Measurements from ENCODE around the gene TXNRD1.

Gene TXNRD1

DNA sequence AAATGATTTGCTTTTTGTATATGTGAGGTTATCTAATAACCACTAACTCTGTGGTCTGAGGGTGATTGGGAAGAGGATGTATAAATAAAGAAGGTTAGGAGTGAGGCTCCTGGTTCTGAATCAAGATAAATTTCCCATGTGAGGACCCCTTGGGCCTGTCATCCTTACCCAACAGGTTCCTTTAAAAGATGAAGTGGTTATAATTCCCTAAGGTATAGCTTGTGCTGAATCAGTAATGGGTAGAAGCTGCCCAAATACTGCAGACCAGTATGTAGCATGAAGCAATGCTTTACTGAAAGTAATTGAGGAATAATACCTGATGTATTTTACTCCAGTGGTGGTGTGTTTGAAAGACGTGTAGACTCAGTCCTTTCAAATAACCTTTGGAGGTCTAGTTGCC, 96.6 kb downstream of the TXNRD1 start:
- Histone ChIP-seq H3K18ac (ENCODE audit: low read length) (no peak overlapping the region), H4K5ac (ENCODE audit: low read length) (no peak overlapping the region), H3K79me1 (ENCODE audit: low read length) (peaks cover 10% of the 10 kb centered on the region), H2BK5ac (ENCODE audit: low read length) (no peak overlapping the region), H3K79me2 (ENCODE audit: control insufficient read depth, insufficient read depth, low read length) (peaks cover 12% of the 10 kb centered on the region), H3K9ac (ENCODE audit: low read length) (no peak overlapping the region), H3K4me3 (ENCODE audit: low read length) (no peak overlapping the region), H3K4me2 (ENCODE audit: low read length) (no peak overlapping the region), H2BK120ac (ENCODE audit: low read depth, low read length) (no peak overlapping the region), H3K4me1 (ENCODE audit: control insufficient read depth, low read depth, low read length) (no peaks in the 10 kb centered on the region), H4K8ac (ENCODE audit: low read depth, low read length) (no peak overlapping the region), H3K23ac (ENCODE audit: low read length) (no peak overlapping the region), H3K56ac (ENCODE audit: low read length) (no peak overlapping the region), H3K27me3 (ENCODE audit: insufficient read depth, low read length, poor library complexity) (no peaks in the 10 kb centered on the region), H3K4ac (ENCODE audit: low read depth, low read length) (no peak overlapping the region), H2AK5ac (ENCODE audit: low read length) (no peak overlapping the region), H3K36me3 (ENCODE audit: control insufficient read depth, insufficient read depth, low read length) (peaks cover 6% of the 10 kb centered on the region), H3K27ac (ENCODE audit: low read depth, low read length) (no peak overlapping the region), H2BK15ac (replicated peaks; ENCODE audit: low read depth) (no peak overlapping the region)
- no CpG with 5 or more reads among the region's 1 CpG for WGBS (ENCODE audit: extremely low coverage, insufficient coverage, low lambda C conversion rate)
- DNase-seq = no peak

DNA sequence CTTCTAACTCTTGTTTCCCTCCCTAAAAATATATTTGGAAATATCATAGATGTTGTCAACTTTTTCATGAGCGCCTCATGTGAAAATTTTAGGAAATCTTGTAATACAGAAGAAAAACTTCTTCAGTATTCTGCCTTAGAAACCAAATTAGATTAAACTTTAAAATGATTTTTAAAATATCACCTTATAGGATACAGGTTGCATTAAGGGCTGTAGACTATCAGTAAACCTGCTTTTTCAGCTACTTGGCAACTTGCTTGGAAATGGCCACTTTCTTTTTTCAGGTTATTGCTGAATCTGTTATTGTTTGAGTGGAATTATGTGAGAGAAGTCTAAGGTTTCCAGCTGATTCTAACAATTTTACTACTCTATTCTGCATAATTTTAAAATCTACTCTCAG, 97.1 kb downstream of the TXNRD1 start:
- Histone ChIP-seq H3K56ac (ENCODE audit: low read length) (no peak overlapping the region), H2BK120ac (ENCODE audit: low read depth, low read length) (no peak overlapping the region), H3K36me3 (ENCODE audit: control insufficient read depth, insufficient read depth, low read length) (peaks cover 6% of the 10 kb centered on the region), H3K79me2 (ENCODE audit: control insufficient read depth, insufficient read depth, low read length) (peaks cover 8% of the 10 kb centered on the region), H2AK5ac (ENCODE audit: low read length) (no peak overlapping the region), H3K4me2 (ENCODE audit: low read length) (no peak overlapping the region), H3K23ac (ENCODE audit: low read length) (no peak overlapping the region), H4K8ac (ENCODE audit: low read depth, low read length) (no peak overlapping the region), H3K9ac (ENCODE audit: low read length) (no peak overlapping the region), H3K18ac (ENCODE audit: low read length) (no peak overlapping the region), H2BK15ac (replicated peaks; ENCODE audit: low read depth) (no peak overlapping the region), H3K27ac (ENCODE audit: low read depth, low read length) (no peak overlapping the region), H2BK5ac (ENCODE audit: low read length) (no peak overlapping the region), H3K79me1 (ENCODE audit: low read length) (peaks cover 7% of the 10 kb centered on the region), H3K27me3 (ENCODE audit: insufficient read depth, low read length, poor library complexity) (no peaks in the 10 kb centered on the region), H3K4ac (ENCODE audit: low read depth, low read length) (no peak overlapping the region), H3K4me3 (ENCODE audit: low read length) (no peak overlapping the region), H4K5ac (ENCODE audit: low read length) (no peak overlapping the region), H3K4me1 (ENCODE audit: control insufficient read depth, low read depth, low read length) (no peaks in the 10 kb centered on the region)
- no peak for DNase-seq
- WGBS (ENCODE audit: extremely low coverage, insufficient coverage, low lambda C conversion rate) = no CpG with 5 or more reads among the region's 1 CpG

DNA sequence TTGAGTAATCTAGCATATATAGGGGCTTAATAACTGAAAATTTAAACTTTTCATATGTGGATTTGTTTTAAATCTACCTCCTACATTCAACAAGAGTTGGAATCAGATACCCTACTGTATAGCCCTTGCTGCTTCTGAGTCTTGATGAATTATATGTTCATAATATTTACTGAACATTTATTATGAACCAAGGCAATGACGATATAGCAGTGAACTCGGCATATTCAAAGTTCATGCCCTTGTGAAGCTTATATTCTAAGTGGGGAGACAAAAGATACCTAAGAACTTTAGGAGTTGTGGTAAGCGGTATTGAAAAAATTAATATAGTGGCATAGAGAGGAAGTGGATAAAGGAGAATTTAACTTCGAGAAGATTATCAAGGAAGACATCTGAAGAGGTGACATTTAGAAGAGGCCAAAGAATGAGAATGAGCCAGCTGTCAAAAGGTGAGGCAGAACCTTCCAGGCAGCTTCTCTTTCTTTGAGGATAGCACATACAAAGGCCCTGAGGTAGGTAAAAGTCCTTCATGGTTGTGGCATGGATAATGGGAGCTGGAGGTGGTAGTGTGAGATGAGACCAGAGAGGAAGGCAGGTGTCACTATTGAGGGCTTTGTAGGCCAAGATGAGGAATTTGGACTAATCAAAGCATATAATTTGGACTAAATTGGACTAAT, 98.1 kb downstream of the TXNRD1 start:
- no peak overlapping the region for H4K5ac ChIP-seq (ENCODE audit: low read length)
- H2BK15ac ChIP-seq (replicated peaks; ENCODE audit: low read depth) = no peak overlapping the region
- H3K79me1 ChIP-seq (ENCODE audit: low read length) = peaks cover 6% of the 10 kb centered on the region
- H3K4me2 ChIP-seq (ENCODE audit: low read length) = no peak overlapping the region
- H4K8ac ChIP-seq (ENCODE audit: low read depth, low read length) = no peak overlapping the region
- no peak overlapping the region for H3K4ac ChIP-seq (ENCODE audit: low read depth, low read length)
- H3K27me3 ChIP-seq (ENCODE audit: insufficient read depth, low read length, poor library complexity) = no peaks in the 10 kb centered on the region
- H3K9ac ChIP-seq (ENCODE audit: low read length) = no peak overlapping the region
- no peak overlapping the region for H2AK5ac ChIP-seq (ENCODE audit: low read length)
- no peak overlapping the region for H2BK5ac ChIP-seq (ENCODE audit: low read length)
- H3K4me1 ChIP-seq (ENCODE audit: control insufficient read depth, low read depth, low read length) = no peaks in the 10 kb centered on the region
- peaks cover 6% of the 10 kb centered on the region for H3K79me2 ChIP-seq (ENCODE audit: control insufficient read depth, insufficient read depth, low read length)
- H3K27ac ChIP-seq (ENCODE audit: low read depth, low read length) = no peak overlapping the region
- 100% methylated on average over 1 of the region's 4 CpGs for WGBS (ENCODE audit: extremely low coverage, insufficient coverage, low lambda C conversion rate)
- no peak overlapping the region for H3K23ac ChIP-seq (ENCODE audit: low read length)
- H3K4me3 ChIP-seq (ENCODE audit: low read length) = no peak overlapping the region
- DNase-seq = no peak
- H3K36me3 ChIP-seq (ENCODE audit: control insufficient read depth, insufficient read depth, low read length) = peaks cover 6% of the 10 kb centered on the region
- no peak overlapping the region for H3K56ac ChIP-seq (ENCODE audit: low read length)
- no peak overlapping the region for H3K18ac ChIP-seq (ENCODE audit: low read length)
- H2BK120ac ChIP-seq (ENCODE audit: low read depth, low read length) = no peak overlapping the region

DNA sequence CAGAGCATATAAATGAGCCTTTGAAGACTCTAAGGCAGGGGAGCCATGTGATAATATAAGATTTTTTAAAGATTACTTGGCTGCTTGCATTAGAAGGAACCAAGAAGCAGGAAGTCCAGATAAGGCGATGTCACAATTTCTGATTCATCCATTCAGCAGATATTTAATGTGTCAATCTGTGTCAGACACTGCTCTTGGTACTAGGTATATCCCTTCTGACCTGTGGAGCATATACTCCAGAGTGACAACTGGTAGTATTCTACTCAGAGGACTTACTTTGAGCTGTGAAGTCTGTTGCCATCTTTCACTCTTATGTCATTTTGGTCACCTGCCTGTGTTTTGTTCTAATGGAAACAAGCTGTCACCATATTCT, 98.6 kb downstream of the TXNRD1 start:
- H3K56ac ChIP-seq (ENCODE audit: low read length) = no peak overlapping the region
- H3K27me3 ChIP-seq (ENCODE audit: insufficient read depth, low read length, poor library complexity) = no peaks in the 10 kb centered on the region
- H3K79me1 ChIP-seq (ENCODE audit: low read length) = peaks cover 3% of the 10 kb centered on the region
- no peaks in the 10 kb centered on the region for H3K4me1 ChIP-seq (ENCODE audit: control insufficient read depth, low read depth, low read length)
- H2BK120ac ChIP-seq (ENCODE audit: low read depth, low read length) = no peak overlapping the region
- no peak overlapping the region for H4K5ac ChIP-seq (ENCODE audit: low read length)
- H3K27ac ChIP-seq (ENCODE audit: low read depth, low read length) = no peak overlapping the region
- H4K8ac ChIP-seq (ENCODE audit: low read depth, low read length) = no peak overlapping the region
- no peak overlapping the region for H2BK15ac ChIP-seq (replicated peaks; ENCODE audit: low read depth)
- peaks cover 3% of the 10 kb centered on the region for H3K79me2 ChIP-seq (ENCODE audit: control insufficient read depth, insufficient read depth, low read length)
- no peak overlapping the region for H2AK5ac ChIP-seq (ENCODE audit: low read length)
- WGBS (ENCODE audit: extremely low coverage, insufficient coverage, low lambda C conversion rate) = no CpG with 5 or more reads among the region's 1 CpG
- no peak overlapping the region for H3K9ac ChIP-seq (ENCODE audit: low read length)
- peaks cover 6% of the 10 kb centered on the region for H3K36me3 ChIP-seq (ENCODE audit: control insufficient read depth, insufficient read depth, low read length)
- H3K23ac ChIP-seq (ENCODE audit: low read length) = no peak overlapping the region
- no peak overlapping the region for H3K18ac ChIP-seq (ENCODE audit: low read length)
- H3K4me3 ChIP-seq (ENCODE audit: low read length) = no peak overlapping the region
- no peak overlapping the region for H3K4ac ChIP-seq (ENCODE audit: low read depth, low read length)
- no peak for DNase-seq
- H3K4me2 ChIP-seq (ENCODE audit: low read length) = no peak overlapping the region
- no peak overlapping the region for H2BK5ac ChIP-seq (ENCODE audit: low read length)

DNA sequence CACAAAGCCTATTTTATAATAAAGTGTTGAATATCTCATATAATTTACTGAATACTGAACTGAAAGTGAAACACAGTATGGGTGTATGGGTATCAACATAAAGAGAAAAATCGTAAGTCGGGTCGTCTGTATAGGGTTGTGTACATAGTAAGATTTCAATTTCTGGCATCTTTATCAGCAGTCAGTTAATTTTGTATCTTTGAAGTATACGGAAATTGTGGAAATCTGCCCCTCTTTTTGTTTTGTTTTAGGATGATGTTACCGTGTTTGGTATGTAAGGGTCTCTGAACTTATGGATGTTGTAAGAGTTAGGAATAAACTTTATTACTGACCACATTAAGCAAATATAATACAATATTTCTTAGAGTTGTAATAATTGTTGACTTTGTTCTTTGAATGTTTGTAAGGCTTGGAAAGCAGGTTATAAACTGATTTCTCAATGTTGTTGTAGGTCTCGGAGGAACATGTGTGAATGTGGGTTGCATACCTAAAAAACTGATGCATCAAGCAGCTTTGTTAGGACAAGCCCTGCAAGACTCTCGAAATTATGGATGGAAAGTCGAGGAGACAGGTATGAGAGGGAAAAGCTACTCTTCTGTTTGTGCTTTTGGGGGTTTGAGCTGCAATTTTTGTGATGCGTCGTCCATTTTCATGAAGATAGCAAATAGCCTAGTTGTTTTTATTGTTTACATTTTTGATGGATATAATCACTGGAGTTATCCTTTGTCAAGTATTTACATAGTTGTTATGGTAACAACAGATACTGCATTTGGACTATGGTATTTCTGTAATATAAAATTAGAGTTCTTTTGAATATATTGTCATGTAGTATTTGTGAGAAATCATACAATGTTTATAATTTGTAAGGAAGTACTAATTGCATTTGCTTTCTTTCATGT, 100.0 kb downstream of the TXNRD1 start:
- H3K56ac ChIP-seq (ENCODE audit: low read length) = no peak overlapping the region
- H3K79me1 ChIP-seq (ENCODE audit: low read length) = no peaks in the 10 kb centered on the region
- no peak overlapping the region for H3K4me3 ChIP-seq (ENCODE audit: low read length)
- H3K4me1 ChIP-seq (ENCODE audit: control insufficient read depth, low read depth, low read length) = no peaks in the 10 kb centered on the region
- no peak for DNase-seq
- no peak overlapping the region for H4K5ac ChIP-seq (ENCODE audit: low read length)
- no peak overlapping the region for H3K4ac ChIP-seq (ENCODE audit: low read depth, low read length)
- no peak overlapping the region for H3K18ac ChIP-seq (ENCODE audit: low read length)
- H2BK5ac ChIP-seq (ENCODE audit: low read length) = no peak overlapping the region
- no peak overlapping the region for H3K23ac ChIP-seq (ENCODE audit: low read length)
- no peak overlapping the region for H4K8ac ChIP-seq (ENCODE audit: low read depth, low read length)
- H3K27me3 ChIP-seq (ENCODE audit: insufficient read depth, low read length, poor library complexity) = no peaks in the 10 kb centered on the region
- H3K4me2 ChIP-seq (ENCODE audit: low read length) = no peak overlapping the region
- H2AK5ac ChIP-seq (ENCODE audit: low read length) = no peak overlapping the region
- no peak overlapping the region for H2BK120ac ChIP-seq (ENCODE audit: low read depth, low read length)
- peaks cover 6% of the 10 kb centered on the region for H3K36me3 ChIP-seq (ENCODE audit: control insufficient read depth, insufficient read depth, low read length)
- H3K27ac ChIP-seq (ENCODE audit: low read depth, low read length) = no peak overlapping the region
- WGBS (ENCODE audit: extremely low coverage, insufficient coverage, low lambda C conversion rate) = no CpG with 5 or more reads among the region's 10 CpGs
- no peak overlapping the region for H2BK15ac ChIP-seq (replicated peaks; ENCODE audit: low read depth)
- no peaks in the 10 kb centered on the region for H3K79me2 ChIP-seq (ENCODE audit: control insufficient read depth, insufficient read depth, low read length)
- no peak overlapping the region for H3K9ac ChIP-seq (ENCODE audit: low read length)
